Activated CD4-positive, alpha-beta T cell treated with anti-CD3 and anti-CD28 coated beads, Interleukin-2, amount 10 ng/mL, durations not matched to agents 24 days and 14 days (primary cell): ENCODE measurements around the gene AP5M1. TPM values are rescaled to one million over a fixed set of nuclear protein-coding genes. Genes with fewer than 3 reads are reported as not detected.

ENCODE experiments used
- DNase-seq: peaks from one replicate; pipeline ENCODE4 v3.0.0; 2022
- H3K27ac Mint-ChIP-seq: one replicate; pipeline ENCODE4 v1.8.0; 2022; ENCODE audit warnings: mild to moderate bottlenecking, mixed read lengths
- H3K27me3 Mint-ChIP-seq: one replicate; pipeline ENCODE4 v1.8.0; 2022; ENCODE audit warnings: mixed read lengths
- H3K36me3 Mint-ChIP-seq: one replicate; pipeline ENCODE4 v1.8.0; 2022; ENCODE audit warnings: low read depth, mild to moderate bottlenecking, mixed read lengths
- H3K4me1 Mint-ChIP-seq: one replicate; pipeline ENCODE4 v1.8.0; 2021; ENCODE audit warnings: mixed read lengths
- H3K4me3 Mint-ChIP-seq: one replicate; pipeline ENCODE4 v1.8.0; 2022; ENCODE audit warnings: mild to moderate bottlenecking, moderate library complexity, mixed read lengths
- H3K9me3 Mint-ChIP-seq: one replicate; pipeline ENCODE4 v1.8.0; 2021; ENCODE audit warnings: mixed read lengths
- intact Hi-C: fragments of 100-400 bp; cut with micrococcal nuclease; formaldehyde crosslinking; loops from one replicate; pipeline ENCODE4 v1.15.1; 2023
- total RNA-seq: library from RNA; stranded (reverse); gene quantifications from 2 replicates; pipeline ENCODE4 v1.2.3, GENCODE V29; 2022

Gene AP5M1
- total RNA-seq, 1 donor from 2014 or later, result 47.5 TPM

DNA sequence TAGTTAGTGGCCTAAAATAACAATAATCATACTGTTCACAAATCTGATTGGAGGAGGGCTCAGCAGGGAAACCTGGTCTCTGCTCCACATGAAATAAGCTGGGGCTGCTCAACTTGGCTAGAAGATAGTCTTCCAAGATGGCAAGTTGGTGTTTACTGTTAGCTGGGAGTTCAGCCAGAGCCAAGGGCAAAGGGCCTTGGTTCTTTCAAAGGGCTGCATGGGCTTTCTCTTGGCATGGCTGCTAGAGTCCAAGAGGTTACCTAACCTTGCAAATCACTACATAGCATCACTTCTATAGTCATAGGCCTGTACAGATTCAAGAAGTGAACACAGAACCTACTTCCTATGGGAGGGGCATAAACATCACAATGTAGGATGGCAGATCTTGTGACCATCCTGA is 7.2 kb upstream of the AP5M1 start:
- Mint-ChIP-seq H3K27me3 (no peaks in the 10 kb centered on the region), H3K27ac (no peak overlapping the region), H3K4me1 (peaks cover 29% of the 10 kb centered on the region), H3K36me3 (peaks cover 25% of the 10 kb centered on the region), H3K9me3 (no peaks in the 10 kb centered on the region), H3K4me3 (no peak overlapping the region)
- DNase-seq, result no peak
- intact Hi-C loops, result loop anchor here (10.0 kb wide), 1 partner anchor 677 kb away; no protein-coding TSS in a partner anchor

DNA sequence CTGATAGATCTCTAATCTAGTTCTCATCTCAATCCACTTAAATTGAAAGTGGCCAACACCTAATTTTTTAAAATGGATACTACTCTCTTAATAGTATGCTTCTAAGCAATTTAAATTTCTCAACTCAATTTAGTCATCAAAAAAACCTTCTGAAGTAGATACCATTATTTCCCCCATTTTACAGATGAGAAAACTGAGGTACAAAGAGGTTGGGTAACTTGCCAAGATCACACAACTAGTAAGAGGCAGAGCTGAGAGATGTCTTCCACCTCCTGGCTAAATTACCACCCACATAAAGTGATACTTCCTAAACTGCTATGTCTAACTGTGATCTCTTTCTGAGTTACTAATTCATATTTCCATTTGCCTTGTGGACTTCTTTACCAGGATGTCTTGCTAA is 6.7 kb upstream of the AP5M1 start:
- no peak for DNase-seq
- H3K27ac Mint-ChIP-seq, result no peak overlapping the region
- H3K9me3 Mint-ChIP-seq, result no peaks in the 10 kb centered on the region
- H3K4me3 Mint-ChIP-seq, result no peak overlapping the region
- H3K36me3 Mint-ChIP-seq, result peaks cover 21% of the 10 kb centered on the region
- H3K4me1 Mint-ChIP-seq, result peaks cover 31% of the 10 kb centered on the region
- intact Hi-C loops, result loop anchor here (10.0 kb wide), 1 partner anchor 677 kb away; no protein-coding TSS in a partner anchor
- H3K27me3 Mint-ChIP-seq, result no peaks in the 10 kb centered on the region

DNA sequence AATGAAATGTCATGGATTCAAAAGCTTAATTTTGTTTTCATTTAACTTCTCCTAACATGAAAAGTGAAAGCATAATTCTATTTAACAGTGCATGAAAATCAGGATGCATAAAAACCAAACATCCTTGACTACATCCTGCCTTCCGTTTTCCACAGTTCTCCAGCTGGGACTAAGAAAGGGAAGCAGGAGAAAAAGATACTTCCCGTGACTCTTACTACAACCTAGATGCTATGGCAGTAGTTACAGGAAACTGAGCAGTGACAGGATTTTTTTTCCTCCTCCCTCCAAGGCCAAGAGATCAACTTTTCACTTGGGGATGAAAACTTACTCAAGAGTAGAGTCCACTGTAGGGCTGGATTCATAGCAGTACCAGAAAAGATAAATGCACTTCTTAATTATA is 2.7 kb upstream of the AP5M1 start:
- no peak overlapping the region for H3K27ac Mint-ChIP-seq
- H3K36me3 Mint-ChIP-seq, result peaks cover 15% of the 10 kb centered on the region
- H3K9me3 Mint-ChIP-seq, result no peaks in the 10 kb centered on the region
- H3K4me1 Mint-ChIP-seq, result peaks cover 48% of the 10 kb centered on the region
- no peaks in the 10 kb centered on the region for H3K27me3 Mint-ChIP-seq
- DNase-seq, result no peak
- H3K4me3 Mint-ChIP-seq, result no peak overlapping the region
- intact Hi-C loops, result loop anchor here (10.0 kb wide), 1 partner anchor 681 kb away; no protein-coding TSS in a partner anchor

DNA sequence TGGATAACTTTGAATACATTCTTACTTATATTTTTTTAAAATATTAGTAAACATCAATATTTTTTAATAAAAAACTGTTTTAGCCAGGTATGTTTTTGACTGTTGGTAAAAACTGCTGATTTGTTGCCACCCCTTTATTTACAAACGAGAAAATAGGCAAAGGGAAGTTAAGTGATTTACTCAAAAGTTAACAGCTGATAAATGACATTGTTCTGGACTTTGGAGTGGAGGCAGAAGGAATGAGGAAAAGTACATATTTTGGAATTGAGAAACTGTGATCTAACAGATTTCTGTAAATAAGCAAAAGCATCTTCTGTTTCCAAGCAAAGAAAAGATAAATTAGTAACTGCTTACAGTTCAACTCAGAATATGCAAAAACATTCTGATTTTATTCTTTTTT is 4.5 kb downstream of the AP5M1 start:
- intact Hi-C loops, result no loop called here
- DNase-seq, result no peak
- Mint-ChIP-seq H3K27me3 (no peaks in the 10 kb centered on the region), H3K36me3 (peaks cover 32% of the 10 kb centered on the region), H3K4me1 (peaks cover 20% of the 10 kb centered on the region), H3K27ac (no peak overlapping the region), H3K9me3 (no peaks in the 10 kb centered on the region), H3K4me3 (no peak overlapping the region)

DNA sequence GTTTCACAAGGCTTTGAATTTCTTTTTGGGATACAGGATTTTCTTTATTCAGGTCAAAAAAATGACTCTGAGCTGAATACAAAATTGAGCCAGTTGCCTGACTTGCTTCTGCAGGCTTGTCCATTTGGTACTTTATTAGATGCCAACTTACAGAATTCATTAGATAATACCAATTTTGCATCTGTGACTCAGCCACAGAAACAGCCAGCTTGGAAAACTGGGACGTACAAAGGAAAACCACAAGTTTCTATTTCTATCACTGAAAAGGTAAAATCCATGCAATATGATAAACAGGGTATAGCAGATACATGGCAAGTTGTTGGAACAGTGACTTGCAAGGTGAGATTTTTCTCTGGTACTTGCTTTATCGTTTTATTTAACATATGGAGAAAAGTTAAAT is 5.8 kb downstream of the AP5M1 start:
- H3K27ac Mint-ChIP-seq, result no peak overlapping the region
- peaks cover 35% of the 10 kb centered on the region for H3K36me3 Mint-ChIP-seq
- H3K9me3 Mint-ChIP-seq, result no peaks in the 10 kb centered on the region
- H3K27me3 Mint-ChIP-seq, result no peaks in the 10 kb centered on the region
- intact Hi-C loops, result no loop called here
- DNase-seq, result no peak
- no peak overlapping the region for H3K4me3 Mint-ChIP-seq
- H3K4me1 Mint-ChIP-seq, result peaks cover 18% of the 10 kb centered on the region

DNA sequence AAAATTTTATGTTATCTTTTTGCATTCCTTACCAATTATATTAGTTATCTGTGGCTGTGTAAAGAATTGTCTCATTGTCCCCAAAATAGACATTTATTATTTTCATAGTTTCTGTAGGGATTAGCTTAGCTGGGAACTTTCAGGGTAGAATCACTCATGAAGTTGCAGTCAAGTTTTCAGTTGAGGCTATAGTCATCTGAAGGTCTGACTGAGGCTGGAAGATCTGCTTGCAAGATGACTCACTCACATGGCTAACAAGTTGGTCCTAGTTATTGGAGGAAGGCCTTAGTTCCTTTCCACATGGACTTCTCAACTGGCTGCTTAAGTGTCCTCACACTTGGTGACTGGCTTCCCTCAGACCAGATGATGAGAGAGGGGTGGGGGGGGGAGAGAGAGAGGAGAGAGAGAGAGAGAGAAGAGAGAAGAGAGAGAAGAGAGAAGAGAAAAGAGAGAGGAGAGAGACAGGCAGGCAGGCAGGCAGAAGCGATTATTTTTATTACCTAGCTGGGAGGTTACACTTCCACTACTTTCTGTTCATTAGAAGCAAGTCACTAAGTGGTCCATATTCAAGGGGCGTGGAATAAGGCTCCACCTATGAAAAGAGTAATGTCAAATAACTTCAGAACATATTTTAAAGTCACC is 6.4 kb downstream of the AP5M1 start:
- intact Hi-C loops, result no loop called here
- H3K27me3 Mint-ChIP-seq, result no peaks in the 10 kb centered on the region
- no peaks in the 10 kb centered on the region for H3K9me3 Mint-ChIP-seq
- H3K4me3 Mint-ChIP-seq, result no peak overlapping the region
- peaks cover 17% of the 10 kb centered on the region for H3K4me1 Mint-ChIP-seq
- DNase-seq, result no peak
- H3K36me3 Mint-ChIP-seq, result peaks cover 38% of the 10 kb centered on the region
- no peak overlapping the region for H3K27ac Mint-ChIP-seq

GRCh38 chr14:57277062-57277461 is 8.3 kb downstream of the AP5M1 start:
- Mint-ChIP-seq H3K36me3 (peaks cover 39% of the 10 kb centered on the region), H3K27me3 (no peaks in the 10 kb centered on the region), H3K27ac (no peak overlapping the region), H3K4me1 (peaks cover 6% of the 10 kb centered on the region), H3K9me3 (no peaks in the 10 kb centered on the region), H3K4me3 (no peak overlapping the region)
- intact Hi-C loops, result no loop called here
- DNase-seq, result no peak

- no peaks in the 10 kb centered on the region for H3K27me3 Mint-ChIP-seq
Observed at GRCh38 chr14:57287745-57288144, 19.0 kb downstream of the AP5M1 start.

GRCh38 chr14:57290751-57291150 is 22.0 kb downstream of the AP5M1 start:
- no peaks in the 10 kb centered on the region for H3K27me3 Mint-ChIP-seq
- H3K9me3 Mint-ChIP-seq, result no peaks in the 10 kb centered on the region
- no peak overlapping the region for H3K4me3 Mint-ChIP-seq
- H3K27ac Mint-ChIP-seq, result no peak overlapping the region
- DNase-seq, result no peak
- H3K4me1 Mint-ChIP-seq, result no peaks in the 10 kb centered on the region
- intact Hi-C loops, result loop anchor here (10.0 kb wide), 1 partner anchor 56 kb away; no protein-coding TSS in a partner anchor
- peaks cover 11% of the 10 kb centered on the region for H3K36me3 Mint-ChIP-seq

More at GRCh38 chr14:57287745-57288144, 19.0 kb downstream of the AP5M1 start:
- H3K27ac Mint-ChIP-seq, result no peak overlapping the region
- H3K36me3 Mint-ChIP-seq, result peaks cover 26% of the 10 kb centered on the region
- H3K4me3 Mint-ChIP-seq, result no peak overlapping the region
- H3K9me3 Mint-ChIP-seq, result no peaks in the 10 kb centered on the region
- H3K4me1 Mint-ChIP-seq, result no peaks in the 10 kb centered on the region
- intact Hi-C loops, result no loop called here
- no peak for DNase-seq

DNA sequence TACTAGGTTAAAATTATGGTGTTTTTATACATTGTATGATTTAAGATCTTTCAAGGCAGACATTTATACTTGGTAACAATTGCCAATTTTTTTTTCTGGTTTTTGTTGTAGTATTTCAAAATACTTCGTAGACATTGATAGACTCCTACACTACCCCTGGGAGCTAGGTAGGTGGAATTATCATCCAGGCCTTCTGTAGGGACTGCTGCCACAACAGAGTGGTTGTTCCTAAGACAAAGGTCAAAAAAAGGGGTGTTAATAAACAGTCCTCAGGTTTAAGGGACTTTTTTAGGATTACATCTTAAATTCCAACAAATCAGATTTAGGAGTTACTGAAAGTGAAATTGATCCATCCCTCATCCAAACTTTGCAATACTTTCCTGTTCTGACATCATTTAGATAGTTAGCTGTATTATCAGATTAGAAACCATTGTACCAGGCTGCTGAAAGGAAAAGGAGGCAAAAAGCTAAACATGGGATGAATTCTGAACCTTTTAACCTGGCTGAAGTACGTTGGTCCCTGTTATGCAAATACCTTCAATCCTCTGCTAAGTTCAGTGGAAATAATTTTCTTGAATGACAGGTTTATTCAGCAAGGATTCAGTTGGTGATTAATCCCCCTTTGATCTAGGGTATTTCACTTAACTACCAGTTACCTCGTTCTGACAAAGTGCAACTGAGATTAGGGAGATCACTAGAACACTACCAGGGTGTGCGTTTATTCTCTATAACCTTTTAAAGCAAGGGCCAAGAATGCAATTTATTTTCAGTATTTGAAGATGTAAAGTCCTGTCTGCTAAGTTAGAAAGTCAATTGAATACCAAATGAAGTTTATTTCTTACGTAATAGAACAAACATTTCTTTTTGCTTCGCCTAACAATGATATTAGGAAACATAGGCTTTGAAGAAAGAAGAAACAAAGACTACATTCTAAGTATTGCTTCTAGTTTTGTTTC is 23.2 kb downstream of the AP5M1 start:
- no peaks in the 10 kb centered on the region for H3K27me3 Mint-ChIP-seq
- H3K4me1 Mint-ChIP-seq, result no peaks in the 10 kb centered on the region
- no peak overlapping the region for H3K27ac Mint-ChIP-seq
- intact Hi-C loops, result loop anchor here (10.0 kb wide), 1 partner anchor 57 kb away; no protein-coding TSS in a partner anchor
- H3K9me3 Mint-ChIP-seq, result no peaks in the 10 kb centered on the region
- H3K36me3 Mint-ChIP-seq, result peaks cover 10% of the 10 kb centered on the region
- DNase-seq, result no peak
- H3K4me3 Mint-ChIP-seq, result no peak overlapping the region

DNA sequence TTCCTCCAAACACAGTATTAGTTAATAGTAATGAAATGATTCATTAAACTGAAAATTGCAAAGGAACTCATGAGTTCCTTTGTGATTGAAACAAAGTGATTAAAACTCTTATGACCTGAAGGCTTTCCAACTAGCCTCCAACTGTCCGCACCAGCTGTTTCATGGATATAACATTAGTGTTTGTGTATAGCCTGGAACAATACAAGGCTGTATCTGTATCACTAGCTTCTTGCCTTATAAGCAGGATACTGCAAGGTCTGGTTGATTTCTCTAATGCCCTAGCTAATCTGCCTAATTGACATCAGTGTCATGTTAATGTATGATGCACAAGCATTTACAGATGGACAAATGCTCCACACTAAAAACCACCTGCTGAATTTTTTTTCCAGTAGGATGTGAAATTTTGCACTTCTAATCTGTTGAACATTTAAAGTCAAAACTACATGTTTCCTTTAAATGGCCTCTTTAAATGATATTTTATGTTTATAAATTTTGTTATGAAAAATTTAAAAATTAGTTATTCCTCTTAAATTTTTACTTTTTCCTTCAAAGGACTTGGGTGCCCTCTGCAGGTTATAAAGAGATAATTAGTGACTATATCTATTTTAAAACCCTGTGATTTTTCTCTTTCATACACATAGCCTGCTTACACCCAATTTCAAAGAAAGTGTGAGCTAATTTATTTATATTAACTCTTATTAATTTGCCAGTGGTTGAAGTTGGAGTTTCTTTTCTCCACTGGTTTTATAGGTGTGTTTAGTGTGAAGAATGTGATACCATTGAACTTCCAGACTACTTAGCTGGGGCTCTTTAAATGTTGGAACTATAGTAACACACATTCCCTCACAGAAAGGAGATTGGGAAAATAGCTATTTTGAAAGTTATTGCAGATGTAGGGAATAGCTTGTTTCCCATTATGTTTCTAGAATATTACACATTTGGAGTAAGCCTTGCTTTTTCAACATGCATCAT is 25.4 kb downstream of the AP5M1 start:
- intact Hi-C loops, result loop anchor here (10.0 kb wide), 1 partner anchor 59 kb away; no protein-coding TSS in a partner anchor
- DNase-seq, result no peak
- H3K36me3 Mint-ChIP-seq, result peaks cover 6% of the 10 kb centered on the region
- H3K27ac Mint-ChIP-seq, result no peak overlapping the region
- no peaks in the 10 kb centered on the region for H3K27me3 Mint-ChIP-seq
- no peak overlapping the region for H3K4me3 Mint-ChIP-seq
- no peaks in the 10 kb centered on the region for H3K4me1 Mint-ChIP-seq
- no peaks in the 10 kb centered on the region for H3K9me3 Mint-ChIP-seq

- no peak overlapping the region for H3K27ac Mint-ChIP-seq
- H3K9me3 Mint-ChIP-seq, result no peaks in the 10 kb centered on the region
- no peaks in the 10 kb centered on the region for H3K4me1 Mint-ChIP-seq
- intact Hi-C loops, result loop anchor here (10.0 kb wide), 1 partner anchor 60 kb away; no protein-coding TSS in a partner anchor
- H3K4me3 Mint-ChIP-seq, result no peak overlapping the region
- peaks cover 2% of the 10 kb centered on the region for H3K36me3 Mint-ChIP-seq
- H3K27me3 Mint-ChIP-seq, result no peaks in the 10 kb centered on the region
- DNase-seq, result no peak
Observed at GRCh38 chr14:57295239-57295638, 26.5 kb downstream of the AP5M1 start.

DNA sequence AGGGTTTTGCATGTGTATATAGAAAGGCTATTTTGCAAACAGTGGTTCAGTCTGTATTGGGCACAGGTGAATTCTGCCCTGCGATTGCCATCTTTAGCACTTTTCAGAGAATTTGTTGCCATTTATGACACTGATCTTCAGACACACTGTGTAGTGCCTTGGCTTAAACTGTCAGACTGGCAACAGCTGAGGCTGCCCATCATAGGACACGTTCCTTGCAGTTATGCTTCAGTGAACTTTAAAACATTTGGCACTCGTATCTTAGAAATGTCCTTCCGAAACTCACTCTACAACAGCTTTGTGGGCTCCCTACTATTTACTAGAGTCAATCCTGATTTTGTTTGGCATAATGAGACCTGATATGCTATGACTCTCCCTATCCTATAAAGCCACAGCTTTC is 29.1 kb downstream of the AP5M1 start:
- H3K36me3 Mint-ChIP-seq, result no peaks in the 10 kb centered on the region
- peaks cover 1% of the 10 kb centered on the region for H3K27me3 Mint-ChIP-seq
- intact Hi-C loops, result loop anchor here (10.0 kb wide), 1 partner anchor 63 kb away; no protein-coding TSS in a partner anchor
- DNase-seq, result no peak
- H3K4me1 Mint-ChIP-seq, result no peaks in the 10 kb centered on the region
- no peak overlapping the region for H3K27ac Mint-ChIP-seq
- no peaks in the 10 kb centered on the region for H3K9me3 Mint-ChIP-seq
- no peak overlapping the region for H3K4me3 Mint-ChIP-seq
